MCF 10A (cell line): Measurements from ENCODE around the gene MTERF4. TPM values are rescaled to one million over a fixed set of nuclear protein-coding genes. Genes with fewer than 3 reads are reported as not detected.

Experiments used
- BruUV-seq: library from RNA; stranded (reverse); fragments of 400-500 nt; replicated peaks from 2 replicates; lab custom pipeline; 2021; lab: Mats Ljungman, UMichigan
- CTCF ChIA-PET: fragments of 300-600 bp; sonication (Branson Sonifier 250); formaldehyde crosslinking; extraction: SDS; loops from one replicate; lab custom pipeline; 2021; ENCODE audit warnings: antibody characterized with exemption, inconsistent platforms; lab: Yijun Ruan, JAX
- POLR2A ChIA-PET: fragments of 300-600, 350-650 bp; sonication (Branson Sonifier 250); formaldehyde crosslinking; extraction: SDS; loops from one replicate; lab custom pipeline; 2020; ENCODE audit warnings: antibody characterized with exemption, inconsistent platforms; lab: Yijun Ruan, JAX
- DNase-seq: peaks from one replicate; pipeline ENCODE4 v3.0.0-alpha.2; 2018; ENCODE audit not compliant: unreplicated experiment
- H3K27ac Mint-ChIP-seq: one replicate; pipeline ENCODE4 v1.8.0; 2022; ENCODE audit warnings: mild to moderate bottlenecking, low read depth, mixed read lengths; ENCODE audit not compliant: unreplicated experiment
- H3K27me3 Mint-ChIP-seq: one replicate; pipeline ENCODE4 v1.8.0; 2022; ENCODE audit warnings: mixed read lengths; ENCODE audit not compliant: insufficient read depth, unreplicated experiment
- H3K36me3 Mint-ChIP-seq: one replicate; pipeline ENCODE4 v1.8.0; 2022; ENCODE audit warnings: mild to moderate bottlenecking, moderate library complexity, mixed read lengths; ENCODE audit not compliant: insufficient read depth, unreplicated experiment
- H3K4me1 Mint-ChIP-seq: one replicate; pipeline ENCODE4 v1.8.0; 2022; ENCODE audit warnings: mixed read lengths; ENCODE audit not compliant: insufficient read depth, unreplicated experiment
- H3K4me3 Mint-ChIP-seq: one replicate; pipeline ENCODE4 v1.8.0; 2022; ENCODE audit warnings: mild to moderate bottlenecking, moderate library complexity, mixed read lengths; ENCODE audit not compliant: unreplicated experiment
- H3K9me3 Mint-ChIP-seq: one replicate; pipeline ENCODE4 v1.8.0; 2022; ENCODE audit warnings: mixed read lengths; ENCODE audit not compliant: unreplicated experiment
- CTCF ChIP-seq: fragments of 200-600 bp; IDR thresholded peaks from one replicate; pipeline ENCODE4 v1.8.0; 2022; ENCODE audit warnings: antibody characterized with exemption, mild to moderate bottlenecking; ENCODE audit not compliant: unreplicated experiment
- intact Hi-C: fragments of 100-400 bp; cut with micrococcal nuclease; formaldehyde crosslinking; loops from 2 replicates; pipeline ENCODE4 v1.14.1; 2022
- total RNA-seq: library from RNA; stranded (reverse); gene quantifications from 2 replicates; pipeline ENCODE4 v1.2.3, GENCODE V29; 2022

Gene MTERF4
- total RNA-seq, 1 experiment from 2014 or later = 29.9 TPM

DNA sequence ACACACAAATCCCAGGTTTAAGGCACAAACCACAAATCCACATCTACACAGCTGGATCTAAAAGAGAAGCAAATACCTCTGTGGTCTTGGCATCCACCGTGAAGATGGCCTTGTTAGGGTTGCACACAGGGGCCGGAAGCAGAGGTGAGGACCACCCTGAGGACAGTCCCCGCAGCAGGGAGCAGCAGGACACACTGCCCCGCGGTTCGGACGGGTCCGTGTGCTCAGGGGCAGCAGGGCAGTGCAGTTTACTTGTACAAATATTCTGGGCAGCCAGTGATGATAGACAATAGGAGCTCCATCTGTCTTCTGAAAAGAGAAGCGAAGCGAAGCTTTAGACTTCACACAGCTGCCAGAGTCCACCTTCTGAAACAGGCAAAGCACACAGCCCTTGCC lies 38.4 kb upstream of the MTERF4 start:
- H3K4me3 Mint-ChIP-seq = no peak overlapping the region
- H3K4me1 Mint-ChIP-seq = no peaks in the 10 kb centered on the region
- no peaks in the 10 kb centered on the region for H3K27me3 Mint-ChIP-seq
- no peak for DNase-seq
- POLR2A ChIA-PET = interaction anchor here (0.6 to 1.3 kb wide), 2 partner anchors 8 to 9 kb away, joined by 3 to 4 read pairs; partner anchors contain the start of gene PASK
- CTCF ChIA-PET = interaction anchor here (0.6 kb wide), 1 partner anchor 1077 kb away, joined by 3 read pairs; no protein-coding TSS in a partner anchor
- intact Hi-C loops = no loop called here
- H3K9me3 Mint-ChIP-seq = no peaks in the 10 kb centered on the region
- H3K27ac Mint-ChIP-seq = no peak overlapping the region
- peaks cover 15% of the 10 kb centered on the region for H3K36me3 Mint-ChIP-seq
- no TSS peak for BruUV-seq
- TF ChIP-seq CTCF = no peak

DNA sequence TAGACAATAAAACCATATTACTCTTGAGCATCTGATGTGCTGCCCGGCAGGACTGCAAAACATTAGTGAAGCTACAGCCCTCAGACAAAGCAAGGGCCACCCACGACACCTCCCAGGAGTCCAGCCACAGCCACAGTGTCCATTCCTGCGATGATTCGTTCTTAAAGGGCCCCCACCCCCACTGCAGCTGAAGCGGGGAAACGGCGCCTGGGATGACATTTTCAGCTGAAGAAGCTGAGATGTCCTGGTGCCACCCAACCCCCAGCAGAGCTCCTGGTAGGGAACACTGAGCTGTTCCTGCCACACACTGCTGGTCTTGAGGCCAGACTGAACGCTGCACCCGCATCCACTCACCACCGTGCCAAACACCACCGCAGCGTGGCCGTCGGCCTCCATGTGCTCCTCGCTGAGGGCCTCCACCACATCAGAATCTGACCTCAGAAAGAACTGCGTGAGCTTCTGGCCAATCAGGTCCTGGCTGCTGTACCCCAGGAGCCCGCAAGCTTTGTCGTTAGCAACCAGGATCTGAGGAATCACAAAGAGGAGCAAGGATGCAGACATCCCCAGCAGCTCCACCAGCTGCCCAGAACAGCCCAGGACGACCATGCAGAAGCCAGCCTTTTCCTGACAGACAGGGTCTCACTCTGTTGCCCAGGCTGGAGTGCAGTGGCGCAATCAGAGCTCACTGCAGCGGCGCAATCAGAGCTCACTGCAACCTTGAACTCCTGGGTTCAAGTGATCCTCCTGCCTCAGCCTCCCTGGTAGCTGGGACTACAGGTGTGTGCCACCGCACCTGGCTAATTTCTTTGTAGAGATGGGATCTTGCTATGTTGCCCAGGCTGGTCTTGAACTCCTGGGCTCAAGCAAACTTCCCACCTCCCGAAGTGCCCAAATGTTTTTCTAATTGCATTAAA lies 37.7 kb upstream of the MTERF4 start:
- ChIA-PET POLR2A (no interaction called here), CTCF (interaction anchor here (0.6 to 1.1 kb wide), 4 partner anchors 74 to 1077 kb away, joined by 3 to 4 read pairs (median 4); no protein-coding TSS in a partner anchor)
- Mint-ChIP-seq H3K9me3 (no peaks in the 10 kb centered on the region), H3K4me1 (no peaks in the 10 kb centered on the region), H3K36me3 (peaks cover 18% of the 10 kb centered on the region), H3K4me3 (no peak overlapping the region), H3K27ac (no peak overlapping the region), H3K27me3 (no peaks in the 10 kb centered on the region)
- intact Hi-C loops = no loop called here
- no peak for DNase-seq
- no TSS peak for BruUV-seq
- no peak for TF ChIP-seq CTCF

GRCh38 chr2:241138471-241138870 lies 36.4 kb upstream of the MTERF4 start:
- POLR2A ChIA-PET = interaction anchor here (0.5 kb wide), 1 partner anchor 11 kb away, joined by 3 read pairs; the partner anchor contains the start of gene PASK

More at GRCh38 chr2:241138471-241138870, 36.4 kb upstream of the MTERF4 start:
- DNase-seq = no peak
- Mint-ChIP-seq H3K9me3 (no peaks in the 10 kb centered on the region), H3K4me1 (no peaks in the 10 kb centered on the region), H3K27ac (no peak overlapping the region), H3K27me3 (no peaks in the 10 kb centered on the region), H3K4me3 (no peak overlapping the region), H3K36me3 (peaks cover 12% of the 10 kb centered on the region)
- no TSS peak for BruUV-seq
- intact Hi-C loops = no loop called here
- CTCF ChIA-PET = interaction anchor here (0.5 to 0.6 kb wide), 2 partner anchors 73 to 519 kb away, joined by 3 read pairs; no protein-coding TSS in a partner anchor
- TF ChIP-seq CTCF = no peak
